ENCODE results near the gene DNAJC5. TPM values are rescaled to one million over a fixed set of nuclear protein-coding genes. Genes with fewer than 3 reads are reported as not detected.

Gene DNAJC5
- total and polyA plus RNA-seq, 2 of the 8 experiments (the other 6 are each of a cell fraction or from before 2014, with no cell fraction given) = 19.2 to 31.2 TPM

DNA sequence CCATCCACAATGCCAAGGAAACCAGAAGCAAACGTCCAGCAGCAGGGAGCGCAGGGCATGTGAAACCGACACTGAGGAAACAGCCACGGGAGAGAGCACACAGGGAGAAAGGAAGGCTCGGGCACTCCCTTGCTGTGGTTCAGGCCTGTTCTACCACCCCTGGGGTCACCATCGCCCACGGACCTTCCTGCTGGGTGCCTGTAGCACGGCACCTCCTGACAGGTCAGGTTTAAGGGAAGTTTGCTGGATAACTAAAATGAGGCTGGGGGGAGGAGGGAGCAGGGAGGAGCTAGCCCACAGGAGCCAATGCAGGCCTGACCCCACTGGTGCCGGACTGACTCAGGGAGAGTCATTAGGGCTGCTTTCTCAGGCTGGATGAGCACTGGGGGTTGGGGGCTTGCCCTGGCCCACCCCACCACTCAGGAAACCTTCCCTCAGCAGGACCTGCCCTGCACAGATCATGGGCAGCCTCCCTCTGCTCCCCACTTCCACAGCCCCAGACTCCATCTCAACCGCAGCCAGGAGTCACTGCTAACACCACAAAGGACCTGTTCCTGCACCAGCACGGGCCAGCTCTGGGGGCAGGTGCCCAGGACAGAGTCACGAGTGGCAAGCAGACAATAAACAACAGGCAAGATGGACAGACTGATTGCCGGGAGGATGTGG lies 59.0 kb downstream of the DNAJC5 start:
- ChIA-PET POLR2A (ENCODE audit: partially characterized antibody) (interaction anchor here (1.0 to 4.0 kb wide), 6 partner anchors 11 to 89 kb away, joined by 3 to 68 read pairs (median 10); partner anchors contain the start of gene TPD52L2), CTCF (ENCODE audit: partially characterized antibody) (interaction anchor here (0.6 to 2.9 kb wide), 5 partner anchors 20 to 178 kb away, joined by 3 to 14 read pairs (median 7); no protein-coding TSS in a partner anchor)
- Histone ChIP-seq H3K27ac (ENCODE audit: low read depth, low read length) (no peak overlapping the region), H4K20me1 (replicated peaks in 1 of 2; ENCODE audit: control insufficient read depth in 1 of 2, insufficient read depth in 2 of 2, low read length in 2 of 2) (peaks cover 20 to 34% of the 10 kb centered on the region in 2 experiments), H2BK120ac (replicated peaks; ENCODE audit: low read depth, low read length) (no peak overlapping the region), H4K5ac (ENCODE audit: insufficient read length, low read depth, low read length) (no peak overlapping the region), H3K4me1 (replicated peaks in 1 of 4; ENCODE audit: control insufficient read depth in 3 of 4, insufficient read depth in 4 of 4, low read length in 3 of 4) (peaks cover 0 to 25% (median 20%) of the 10 kb centered on the region in 4 experiments; a peak in 6 of 7 replicates), H3K9me3 (ENCODE audit: insufficient read depth in 2 of 2, low read depth in 1 of 2, low read length in 1 of 2) (no peaks in the 10 kb centered on the region), H4K8ac (ENCODE audit: extremely low read depth, insufficient read depth, low read length) (no peak overlapping the region; the same call in 1 of the 2 replicates), H3K36me3 (ENCODE audit: control insufficient read depth in 2 of 4, insufficient read depth in 4 of 4, low read length in 3 of 4) (peaks cover 0 to 2% (median 0%) of the 10 kb centered on the region in 4 experiments; a peak in 1 of 8 replicates), H3K56ac (replicated peaks; ENCODE audit: insufficient read length, low read depth, low read length) (no peak overlapping the region), H3K23me2 (ENCODE audit: low read depth, low read length) (peaks cover 8% of the 10 kb centered on the region; the same call in 1 of the 2 replicates), H3K9ac (replicated peaks in 1 of 4; ENCODE audit: extremely low read depth in 1 of 4, low read depth in 3 of 4, low read length in 3 of 4) (no peak overlapping the region), H4K91ac (replicated peaks; ENCODE audit: insufficient read length, low read length) (no peak overlapping the region), H2AFZ (ENCODE audit: low read length) (no peak overlapping the region), H3K27me3 (replicated peaks in 1 of 4; ENCODE audit: control insufficient read depth in 3 of 4, extremely low read depth in 1 of 4, insufficient read depth in 3 of 4, low read length in 3 of 4) (no peaks in the 10 kb centered on the region), H2AK5ac (ENCODE audit: low read depth, low read length) (peak overlapping the region; percentile 65; the same call in 1 of the 2 replicates), H3K4me2 (ENCODE audit: insufficient read depth in 1 of 2, low read depth in 2 of 2, low read length in 2 of 2) (peak overlapping the region in 1 of 2 experiments; percentile 11; a peak in 1 of 4 replicates), H3K23ac (ENCODE audit: insufficient read length) (no peak overlapping the region), H2BK5ac (ENCODE audit: low read depth, low read length) (peak overlapping the region; percentile 16; the same call in 1 of the 2 replicates), H2BK20ac (ENCODE audit: low read length) (no peak overlapping the region), H2BK12ac (ENCODE audit: low read depth, low read length) (peak overlapping the region; percentile 39; the same call in 1 of the 2 replicates), H3K79me2 (ENCODE audit: control insufficient read depth in 1 of 2, insufficient read depth in 2 of 2, low read length in 2 of 2) (peaks cover 17 to 60% of the 10 kb centered on the region in 2 experiments; a peak in 3 of 4 replicates), H3K4me3 (ENCODE audit: extremely low read depth in 1 of 4, insufficient read depth in 2 of 4, low read depth in 3 of 4, low read length in 4 of 4) (no peak overlapping the region), H3K4ac (replicated peaks; ENCODE audit: insufficient read length, low read depth, low read length) (no peak overlapping the region), H3K79me1 (ENCODE audit: low read depth, low read length) (peaks cover 34% of the 10 kb centered on the region), H3K14ac (ENCODE audit: insufficient read length) (no peak overlapping the region), H3K18ac (ENCODE audit: extremely low read depth, low read length) (no peak overlapping the region), H2BK15ac (ENCODE audit: low read length) (no peak overlapping the region)
- no peak for FAIRE-seq
- 88% methylated on average over 13 of the region's 13 CpGs; no CpG with 5 or more reads in 1 of the 2 experiments for WGBS, 2 experiments (ENCODE audit: extremely low coverage in 1 of 2, insufficient coverage in 1 of 2, insufficient read length in 1 of 2, insufficient replicate concordance in 2 of 2, low coverage in 1 of 2, low lambda C conversion rate in 2 of 2, missing lambda C conversion rate in 1 of 2)
- no peak for DNase-seq (ENCODE audit: low read depth in 1 of 2, low spot score in 2 of 2)
- TF ChIP-seq SP4 (IDR thresholded peaks at IDR 0.05; ENCODE audit: low read length) (no peak), EP300 (IDR thresholded peaks at IDR 0.05; ENCODE audit: borderline replicate concordance in 1 of 2, low read depth in 2 of 2, low read length in 2 of 2) (no peak), HDAC6 (IDR thresholded peaks at IDR 0.05; ENCODE audit: low read depth, low read length) (no peak), EZH2 (IDR thresholded peaks at IDR 0.05; ENCODE audit: low read depth, low read length, severe bottlenecking) (no peak), BACH1 (IDR thresholded peaks at IDR 0.05; ENCODE audit: low read length) (no peak), NANOG (IDR thresholded peaks at IDR 0.05; ENCODE audit: insufficient read depth, low read depth, low read length, poor library complexity, severe bottlenecking) (no peak), SP1 (IDR thresholded peaks at IDR 0.05; ENCODE audit: low read depth, low read length) (no peak)
- TF ChIP-seq, protein P1, sequence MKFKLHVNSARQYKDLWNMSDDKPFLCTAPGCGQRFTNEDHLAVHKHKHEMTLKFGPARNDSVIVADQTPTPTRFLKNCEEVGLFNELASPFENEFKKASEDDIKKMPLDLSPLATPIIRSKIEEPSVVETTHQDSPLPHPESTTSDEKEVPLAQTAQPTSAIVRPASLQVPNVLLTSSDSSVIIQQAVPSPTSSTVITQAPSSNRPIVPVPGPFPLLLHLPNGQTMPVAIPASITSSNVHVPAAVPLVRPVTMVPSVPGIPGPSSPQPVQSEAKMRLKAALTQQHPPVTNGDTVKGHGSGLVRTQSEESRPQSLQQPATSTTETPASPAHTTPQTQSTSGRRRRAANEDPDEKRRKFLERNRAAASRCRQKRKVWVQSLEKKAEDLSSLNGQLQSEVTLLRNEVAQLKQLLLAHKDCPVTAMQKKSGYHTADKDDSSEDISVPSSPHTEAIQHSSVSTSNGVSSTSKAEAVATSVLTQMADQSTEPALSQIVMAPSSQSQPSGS (IDR thresholded peaks at IDR 0.05; ENCODE audit: low read length) = no peak
- TF ChIP-seq, protein P2, sequence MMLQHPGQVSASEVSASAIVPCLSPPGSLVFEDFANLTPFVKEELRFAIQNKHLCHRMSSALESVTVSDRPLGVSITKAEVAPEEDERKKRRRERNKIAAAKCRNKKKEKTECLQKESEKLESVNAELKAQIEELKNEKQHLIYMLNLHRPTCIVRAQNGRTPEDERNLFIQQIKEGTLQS (IDR thresholded peaks at IDR 0.05; ENCODE audit: insufficient read depth, low read depth, low read length) = no peak

Data from H1 (cell line).